SK-MEL-5 (cell line): Measurements from ENCODE around the gene GOLGA2. TPM values are rescaled to one million over a fixed set of nuclear protein-coding genes. Genes with fewer than 3 reads are reported as not detected.
"Not testable (repeated sequence)": the region's sequence is repeated elsewhere in the genome, so short reads cannot be mapped to it uniquely, and the experiment has no call there.

Experiments
- DNase-seq: peaks from one replicate; pipeline ENCODE4 v3.0.0-alpha.2; 2016; ENCODE audit warnings: low read depth, low spot score
- in situ Hi-C: cut with HindIII; loops from 2 replicates; pipeline ENCODE4 v1.10.0; 2016; ENCODE audit warnings: low sequenced_read_pairs, high pct_unique_total_duplicates, low pct_unique_long_range_greater_than_20kb
- total RNA-seq: library from RNA; depleted of rRNA; stranded (reverse); fragments of >200 nt; shearing (Covaris generic); gene quantifications from 2 replicates; pipeline ENCODE4 v1.2.3, GENCODE V29; 2014

GOLGA2 gene
- total RNA-seq, 1 experiment from 2014 or later: 73.6 TPM

GRCh38 chr9:128230897-128231296 lies 44.9 kb downstream of the GOLGA2 start:
- DNase-seq, in situ Hi-C loops: not testable (repeated sequence)

- no peak for DNase-seq
- in situ Hi-C loops: no loop called here
Measured at GRCh38 chr9:128226412-128226801, 49.4 kb downstream of the GOLGA2 start.

GRCh38 chr9:128225770-128226411 lies 49.9 kb downstream of the GOLGA2 start:
- in situ Hi-C loops: no loop called here

GRCh38 chr9:128224877-128225276 lies 50.9 kb downstream of the GOLGA2 start:
- DNase-seq: no peak
- in situ Hi-C loops: no loop called here

More at GRCh38 chr9:128225770-128226411, 49.9 kb downstream of the GOLGA2 start:
- DNase-seq: no peak

GRCh38 chr9:128222880-128223670 lies 52.7 kb downstream of the GOLGA2 start:
- DNase-seq: no peak
- in situ Hi-C loops: no loop called here

- in situ Hi-C loops: no loop called here
- DNase-seq: no peak
Measured at GRCh38 chr9:128222026-128222425, 53.8 kb downstream of the GOLGA2 start.

- no peak for DNase-seq
- in situ Hi-C loops: no loop called here
Measured at GRCh38 chr9:128219831-128220230, 56.0 kb downstream of the GOLGA2 start.

- in situ Hi-C loops: no loop called here
- peak; percentile 96 for DNase-seq
Measured at GRCh38 chr9:128218518-128219389, 57.1 kb downstream of the GOLGA2 start.

GRCh38 chr9:128218172-128218517 lies 57.7 kb downstream of the GOLGA2 start:
- no peak for DNase-seq
- in situ Hi-C loops: no loop called here

GRCh38 chr9:128216781-128217553 lies 58.8 kb downstream of the GOLGA2 start:
- in situ Hi-C loops: no loop called here
- DNase-seq: no peak

- DNase-seq: no peak
- in situ Hi-C loops: no loop called here
Measured at GRCh38 chr9:128215491-128216409, 60.1 kb downstream of the GOLGA2 start.

GRCh38 chr9:128214571-128215490 lies 61.0 kb downstream of the GOLGA2 start:
- in situ Hi-C loops: no loop called here
- DNase-seq: no peak

- no peak for DNase-seq
- in situ Hi-C loops: no loop called here
Measured at GRCh38 chr9:128213746-128214497, 61.9 kb downstream of the GOLGA2 start.

GRCh38 chr9:128211981-128212281 lies 63.9 kb downstream of the GOLGA2 start:
- no peak for DNase-seq
- in situ Hi-C loops: no loop called here
